Hepatocyte (in vitro differentiated cells): ENCODE results near the gene PDYN.

Source experiments
- EZH2 ChIP-seq: fragments of 200-600 bp; sonication (generic); IDR thresholded peaks from 2 replicates; pipeline ENCODE4 v1.6.1; 2016; ENCODE audit warnings: antibody characterized with exemption, mild to moderate bottlenecking, borderline replicate concordance
- EZH2phosphoT487 ChIP-seq: fragments of 200-600 bp; sonication (generic); IDR thresholded peaks from one replicate; pipeline ENCODE4 v1.6.1; 2018; ENCODE audit warnings: antibody characterized with exemption, mild to moderate bottlenecking, low read depth, moderate library complexity; ENCODE audit not compliant: unreplicated experiment, severe bottlenecking
- TF ChIP-seq, protein P1 (sequence below): fragments of 200-600 bp; sonication (generic); IDR thresholded peaks from 2 replicates; pipeline ENCODE4 v1.5.1; 2016; ENCODE audit warnings: antibody characterized with exemption, mild to moderate bottlenecking; ENCODE audit not compliant: poor library complexity

DNA sequence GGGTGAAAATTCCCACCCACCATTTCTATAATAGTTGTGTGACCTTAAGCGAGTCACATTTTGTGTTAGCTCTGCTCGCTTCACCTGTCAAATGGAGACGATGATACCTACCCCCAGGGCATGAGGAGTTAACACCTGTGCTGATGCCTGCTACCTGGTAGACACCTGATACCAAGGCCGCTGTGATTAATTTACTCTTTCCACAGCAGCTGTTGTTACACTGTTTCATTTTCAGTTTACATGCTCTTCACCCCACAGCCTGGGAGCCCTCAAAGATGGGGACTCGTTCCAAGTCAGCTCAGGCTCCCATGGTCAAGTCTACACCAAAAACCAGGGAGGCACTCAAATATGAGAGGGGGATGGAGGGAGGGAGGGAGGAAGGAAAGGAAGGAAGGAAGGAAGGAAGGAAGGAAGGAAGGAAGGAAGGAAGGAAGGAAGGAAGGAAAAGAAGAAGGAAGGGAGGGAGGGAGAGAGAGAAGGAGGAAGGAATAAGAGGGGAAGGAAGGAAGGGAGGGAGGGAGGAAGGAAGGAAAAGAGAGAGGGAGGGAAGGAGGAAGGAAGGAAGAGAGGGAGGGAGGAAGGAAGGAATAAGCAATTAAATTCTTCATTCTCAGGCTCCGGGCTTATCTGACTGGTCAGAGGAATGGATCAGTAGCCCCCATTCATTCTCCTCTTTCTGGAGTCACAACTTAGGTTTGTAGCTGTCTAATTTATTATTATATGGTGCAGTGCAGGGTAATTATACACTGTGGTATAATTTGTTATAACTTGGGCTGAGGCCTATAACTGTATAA, 40.9 kb downstream of the PDYN start:
- TF ChIP-seq, protein P1, sequence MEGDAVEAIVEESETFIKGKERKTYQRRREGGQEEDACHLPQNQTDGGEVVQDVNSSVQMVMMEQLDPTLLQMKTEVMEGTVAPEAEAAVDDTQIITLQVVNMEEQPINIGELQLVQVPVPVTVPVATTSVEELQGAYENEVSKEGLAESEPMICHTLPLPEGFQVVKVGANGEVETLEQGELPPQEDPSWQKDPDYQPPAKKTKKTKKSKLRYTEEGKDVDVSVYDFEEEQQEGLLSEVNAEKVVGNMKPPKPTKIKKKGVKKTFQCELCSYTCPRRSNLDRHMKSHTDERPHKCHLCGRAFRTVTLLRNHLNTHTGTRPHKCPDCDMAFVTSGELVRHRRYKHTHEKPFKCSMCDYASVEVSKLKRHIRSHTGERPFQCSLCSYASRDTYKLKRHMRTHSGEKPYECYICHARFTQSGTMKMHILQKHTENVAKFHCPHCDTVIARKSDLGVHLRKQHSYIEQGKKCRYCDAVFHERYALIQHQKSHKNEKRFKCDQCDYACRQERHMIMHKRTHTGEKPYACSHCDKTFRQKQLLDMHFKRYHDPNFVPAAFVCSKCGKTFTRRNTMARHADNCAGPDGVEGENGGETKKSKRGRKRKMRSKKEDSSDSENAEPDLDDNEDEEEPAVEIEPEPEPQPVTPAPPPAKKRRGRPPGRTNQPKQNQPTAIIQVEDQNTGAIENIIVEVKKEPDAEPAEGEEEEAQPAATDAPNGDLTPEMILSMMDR, result no peak
- TF ChIP-seq EZH2phosphoT487, result no peak
- no peak for TF ChIP-seq EZH2
